Breast epithelium (tissue), 3 donors: ENCODE results near the gene IL31.

Experiments
- POLR2A ChIP-seq: fragments of 450-650 bp; IDR thresholded peaks from one replicate; pipeline ENCODE4 v1.6.1; 2016; ENCODE audit warnings: antibody characterized with exemption, mild to moderate bottlenecking, moderate library complexity
- TF ChIP-seq, protein P1 (sequence below), 3 donors: fragments of 450-650 bp; IDR thresholded peaks; one replicate each; pipeline ENCODE4 v1.5.1; 2016 to 2017; ENCODE audit warnings: antibody characterized with exemption in 3 of 3, mild to moderate bottlenecking in 3 of 3, moderate library complexity in 3 of 3

DNA sequence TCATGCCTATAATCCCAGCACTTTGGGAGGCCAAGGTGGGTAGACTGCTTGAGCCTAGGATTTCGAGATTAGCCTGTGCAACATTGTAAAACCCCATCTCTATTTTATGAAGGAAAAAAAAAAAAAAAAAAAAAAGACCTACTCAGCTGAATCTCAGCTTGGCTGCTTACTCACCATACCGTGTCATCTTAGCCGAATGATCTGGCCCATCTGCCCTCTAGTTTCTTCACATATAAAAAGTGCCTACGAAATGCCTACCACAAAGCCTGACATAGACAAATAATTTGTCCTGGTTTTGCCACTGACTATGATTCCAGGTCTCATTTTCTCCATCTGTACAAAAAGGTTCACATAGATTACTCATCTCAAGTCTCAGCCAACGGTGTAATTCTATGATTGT lies 41.8 kb upstream of the IL31 start:
- TF ChIP-seq, protein P1, sequence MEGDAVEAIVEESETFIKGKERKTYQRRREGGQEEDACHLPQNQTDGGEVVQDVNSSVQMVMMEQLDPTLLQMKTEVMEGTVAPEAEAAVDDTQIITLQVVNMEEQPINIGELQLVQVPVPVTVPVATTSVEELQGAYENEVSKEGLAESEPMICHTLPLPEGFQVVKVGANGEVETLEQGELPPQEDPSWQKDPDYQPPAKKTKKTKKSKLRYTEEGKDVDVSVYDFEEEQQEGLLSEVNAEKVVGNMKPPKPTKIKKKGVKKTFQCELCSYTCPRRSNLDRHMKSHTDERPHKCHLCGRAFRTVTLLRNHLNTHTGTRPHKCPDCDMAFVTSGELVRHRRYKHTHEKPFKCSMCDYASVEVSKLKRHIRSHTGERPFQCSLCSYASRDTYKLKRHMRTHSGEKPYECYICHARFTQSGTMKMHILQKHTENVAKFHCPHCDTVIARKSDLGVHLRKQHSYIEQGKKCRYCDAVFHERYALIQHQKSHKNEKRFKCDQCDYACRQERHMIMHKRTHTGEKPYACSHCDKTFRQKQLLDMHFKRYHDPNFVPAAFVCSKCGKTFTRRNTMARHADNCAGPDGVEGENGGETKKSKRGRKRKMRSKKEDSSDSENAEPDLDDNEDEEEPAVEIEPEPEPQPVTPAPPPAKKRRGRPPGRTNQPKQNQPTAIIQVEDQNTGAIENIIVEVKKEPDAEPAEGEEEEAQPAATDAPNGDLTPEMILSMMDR (IDR thresholded peaks at IDR 0.05), result no peak
- no peak for TF ChIP-seq POLR2A
